Mesendoderm (in vitro differentiated cells): ENCODE results near the gene C15orf39.

Experiments used
- DNase-seq: peaks from one replicate; pipeline ENCODE4 v3.0.0; 2013
- H2AK5ac ChIP-seq: 2 replicates; pipeline ENCODE4 v1.6.1; 2013; ENCODE audit warnings: low read length, inconsistent platforms
- H2BK120ac ChIP-seq: 2 replicates; pipeline ENCODE4 v1.6.1; 2013; ENCODE audit warnings: low read depth, mild to moderate bottlenecking, low read length, moderate library complexity, mixed read lengths
- H2BK15ac ChIP-seq: replicated peaks from 2 replicates; pipeline ENCODE4 v1.6.1; 2013; ENCODE audit warnings: low read depth, mild to moderate bottlenecking, moderate library complexity
- H2BK5ac ChIP-seq: 2 replicates; pipeline ENCODE4 v1.6.1; 2013; ENCODE audit warnings: low read length, inconsistent platforms
- H3K18ac ChIP-seq: 2 replicates; pipeline ENCODE4 v1.6.1; 2013; ENCODE audit warnings: mild to moderate bottlenecking, low read length, mixed read lengths
- H3K23ac ChIP-seq: one replicate; pipeline ENCODE4 v1.6.1; 2013; ENCODE audit warnings: low read length
- H3K27ac ChIP-seq: 2 replicates; pipeline ENCODE4 v1.5.1; 2013; ENCODE audit warnings: low read depth, mild to moderate bottlenecking, inconsistent platforms, low read length, moderate library complexity
- H3K27me3 ChIP-seq: 2 replicates; pipeline ENCODE4 v1.6.1; 2013; ENCODE audit warnings: low read length, control low read depth, mild to moderate bottlenecking, inconsistent platforms; ENCODE audit not compliant: insufficient read depth, poor library complexity
- H3K36me3 ChIP-seq: 2 replicates; pipeline ENCODE4 v1.6.1; 2013; ENCODE audit warnings: low read length, inconsistent platforms; ENCODE audit not compliant: control insufficient read depth, insufficient read depth
- H3K4ac ChIP-seq: one replicate; pipeline ENCODE4 v1.6.1; 2013; ENCODE audit warnings: low read depth, mild to moderate bottlenecking, low read length, moderate library complexity
- H3K4me1 ChIP-seq: 2 replicates; pipeline ENCODE4 v1.6.1; 2013; ENCODE audit warnings: low read depth, low read length, inconsistent platforms; ENCODE audit not compliant: control insufficient read depth
- H3K4me2 ChIP-seq: 2 replicates; pipeline ENCODE4 v1.6.1; 2013; ENCODE audit warnings: low read length
- H3K4me3 ChIP-seq: 2 replicates; pipeline ENCODE4 v1.5.1; 2013; ENCODE audit warnings: mild to moderate bottlenecking, low read length
- H3K56ac ChIP-seq: one replicate; pipeline ENCODE4 v1.6.1; 2013; ENCODE audit warnings: low read length
- H3K79me1 ChIP-seq: 2 replicates; pipeline ENCODE4 v1.6.1; 2013; ENCODE audit warnings: low read length, inconsistent platforms
- H3K79me2 ChIP-seq: 2 replicates; pipeline ENCODE4 v1.6.1; 2013; ENCODE audit warnings: mild to moderate bottlenecking, low read length; ENCODE audit not compliant: control insufficient read depth, insufficient read depth
- H3K9ac ChIP-seq: 2 replicates; pipeline ENCODE4 v1.6.1; 2013; ENCODE audit warnings: low read length, inconsistent platforms
- H4K5ac ChIP-seq: one replicate; pipeline ENCODE4 v1.6.1; 2013; ENCODE audit warnings: low read length
- H4K8ac ChIP-seq: one replicate; pipeline ENCODE4 v1.6.1; 2013; ENCODE audit warnings: low read depth, mild to moderate bottlenecking, control low read depth, low read length, moderate library complexity
- WGBS: extraction: QIAGEN DNeasy Blood & Tissue Kit; methylation state at CpG from one replicate; pipeline ENCODE4 v1.1.7; 2013; ENCODE audit warnings: low lambda C conversion rate, missing lambda C conversion rate; ENCODE audit not compliant: insufficient coverage; ENCODE audit errors: extremely low coverage; 5-methylcytosine and 5-hydroxymethylcytosine counted together

C15orf39 gene

GRCh38 chr15:75191235-75191634, 10.4 kb upstream of the C15orf39 start:
- Histone ChIP-seq H3K23ac (no peak overlapping the region), H4K5ac (no peak overlapping the region), H3K4ac (no peak overlapping the region), H3K4me3 (no peak overlapping the region), H4K8ac (no peak overlapping the region), H3K4me2 (no peak overlapping the region), H2AK5ac (no peak overlapping the region), H3K4me1 (no peaks in the 10 kb centered on the region), H3K79me1 (no peaks in the 10 kb centered on the region), H2BK15ac (no peak overlapping the region), H3K79me2 (no peaks in the 10 kb centered on the region), H3K56ac (no peak overlapping the region), H3K27me3 (no peaks in the 10 kb centered on the region), H2BK120ac (no peak overlapping the region), H3K27ac (no peak overlapping the region), H3K36me3 (no peaks in the 10 kb centered on the region), H3K9ac (no peak overlapping the region), H3K18ac (no peak overlapping the region), H2BK5ac (no peak overlapping the region)
- no peak for DNase-seq
- no CpG with 5 or more reads among the region's 2 CpGs for WGBS

GRCh38 chr15:75192307-75192706, 9.4 kb upstream of the C15orf39 start:
- Histone ChIP-seq H3K4me1 (no peaks in the 10 kb centered on the region), H3K79me1 (no peaks in the 10 kb centered on the region), H3K18ac (no peak overlapping the region), H3K56ac (no peak overlapping the region), H3K4me3 (no peak overlapping the region), H2BK5ac (no peak overlapping the region), H3K36me3 (no peaks in the 10 kb centered on the region), H3K27ac (no peak overlapping the region), H3K4me2 (no peak overlapping the region), H2AK5ac (no peak overlapping the region), H4K8ac (no peak overlapping the region), H3K27me3 (no peaks in the 10 kb centered on the region), H4K5ac (no peak overlapping the region), H3K23ac (no peak overlapping the region), H2BK120ac (no peak overlapping the region), H3K79me2 (no peaks in the 10 kb centered on the region), H2BK15ac (no peak overlapping the region), H3K9ac (no peak overlapping the region), H3K4ac (no peak overlapping the region)
- DNase-seq, result peak; percentile 48
- no CpG with 5 or more reads among the region's 4 CpGs for WGBS

- no CpG with 5 or more reads among the region's 3 CpGs for WGBS
- no peak for DNase-seq
Observed at GRCh38 chr15:75193272-75193671, 8.4 kb upstream of the C15orf39 start.

DNA sequence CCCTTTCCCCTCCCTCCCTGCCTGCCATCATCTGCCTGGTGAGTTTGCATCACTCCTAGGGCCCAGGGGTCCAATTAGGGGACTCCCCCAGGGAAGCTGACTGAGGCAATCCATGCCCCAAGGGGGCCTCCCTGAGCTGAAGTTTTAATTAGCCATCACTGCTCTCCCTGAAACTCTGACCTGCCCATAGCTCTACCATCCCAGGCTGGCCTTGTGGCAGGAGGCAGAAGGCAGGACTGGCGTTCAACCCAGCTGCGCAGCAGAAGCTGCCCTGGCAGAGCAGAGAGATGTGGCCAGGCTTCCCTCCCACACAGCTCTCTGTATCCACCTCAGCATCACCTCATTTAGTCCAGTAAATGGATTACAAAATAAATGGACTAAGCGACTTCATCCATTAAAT, 7.7 kb upstream of the C15orf39 start:
- no CpG with 5 or more reads among the region's 3 CpGs for WGBS

More at GRCh38 chr15:75193272-75193671, 8.4 kb upstream of the C15orf39 start:
- Histone ChIP-seq H3K79me1 (no peaks in the 10 kb centered on the region), H3K9ac (no peak overlapping the region), H2BK120ac (no peak overlapping the region), H3K4me1 (no peaks in the 10 kb centered on the region), H3K23ac (no peak overlapping the region), H3K18ac (no peak overlapping the region), H3K56ac (no peak overlapping the region), H2AK5ac (no peak overlapping the region), H3K79me2 (no peaks in the 10 kb centered on the region), H3K4me2 (no peak overlapping the region), H2BK5ac (no peak overlapping the region), H3K27ac (no peak overlapping the region), H4K8ac (no peak overlapping the region), H4K5ac (no peak overlapping the region), H3K4ac (no peak overlapping the region), H2BK15ac (no peak overlapping the region), H3K4me3 (no peak overlapping the region), H3K27me3 (no peaks in the 10 kb centered on the region), H3K36me3 (no peaks in the 10 kb centered on the region)

DNA sequence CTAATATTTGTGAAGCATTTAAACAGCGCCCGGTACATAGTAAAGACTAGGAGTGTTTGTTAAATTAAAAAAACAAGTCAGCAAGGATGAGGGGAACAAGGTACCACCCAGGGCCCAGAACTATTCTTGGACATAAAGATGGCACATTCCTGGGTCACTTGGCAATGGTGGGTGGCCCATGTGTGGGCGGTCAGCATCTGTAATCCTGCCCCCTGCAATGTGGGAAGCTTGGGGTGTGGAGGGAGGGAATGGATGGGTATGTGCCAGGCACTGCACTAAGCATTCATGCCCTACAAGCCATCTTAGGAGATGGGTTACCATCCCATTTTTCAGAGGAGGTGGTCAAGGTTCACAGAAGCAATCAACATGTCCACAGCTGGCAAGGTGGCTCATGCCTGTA, 7.3 kb upstream of the C15orf39 start:
- Histone ChIP-seq H3K36me3 (no peaks in the 10 kb centered on the region), H3K4me1 (no peaks in the 10 kb centered on the region), H3K27ac (no peak overlapping the region), H2BK15ac (no peak overlapping the region), H2AK5ac (no peak overlapping the region), H2BK120ac (no peak overlapping the region), H2BK5ac (no peak overlapping the region), H3K4me3 (no peak overlapping the region), H4K5ac (no peak overlapping the region), H3K4ac (no peak overlapping the region), H3K79me2 (no peaks in the 10 kb centered on the region), H3K79me1 (no peaks in the 10 kb centered on the region), H3K18ac (no peak overlapping the region), H3K56ac (no peak overlapping the region), H3K9ac (no peak overlapping the region), H3K27me3 (no peaks in the 10 kb centered on the region), H4K8ac (no peak overlapping the region), H3K23ac (no peak overlapping the region), H3K4me2 (no peak overlapping the region)
- no CpG with 5 or more reads among the region's 3 CpGs for WGBS
- no peak for DNase-seq

More for the DNA sequence above, 7.7 kb upstream of the C15orf39 start:
- H3K4me3 ChIP-seq, result no peak overlapping the region
- no peak overlapping the region for H2BK120ac ChIP-seq
- H3K23ac ChIP-seq, result no peak overlapping the region
- H3K18ac ChIP-seq, result no peak overlapping the region
- no peak for DNase-seq
- no peak overlapping the region for H2BK15ac ChIP-seq
- no peaks in the 10 kb centered on the region for H3K79me2 ChIP-seq
- H3K36me3 ChIP-seq, result no peaks in the 10 kb centered on the region
- no peaks in the 10 kb centered on the region for H3K79me1 ChIP-seq
- no peak overlapping the region for H2AK5ac ChIP-seq
- H3K4ac ChIP-seq, result no peak overlapping the region
- no peak overlapping the region for H3K4me2 ChIP-seq
- H3K4me1 ChIP-seq, result no peaks in the 10 kb centered on the region
- H4K5ac ChIP-seq, result no peak overlapping the region
- no peak overlapping the region for H3K9ac ChIP-seq
- no peak overlapping the region for H3K27ac ChIP-seq
- H2BK5ac ChIP-seq, result no peak overlapping the region
- no peak overlapping the region for H3K56ac ChIP-seq
- H4K8ac ChIP-seq, result no peak overlapping the region
- H3K27me3 ChIP-seq, result no peaks in the 10 kb centered on the region

- Histone ChIP-seq H3K9ac (no peak overlapping the region), H2BK120ac (no peak overlapping the region), H3K56ac (no peak overlapping the region), H3K23ac (no peak overlapping the region), H4K5ac (no peak overlapping the region), H3K4me3 (no peak overlapping the region), H2AK5ac (no peak overlapping the region), H3K18ac (no peak overlapping the region), H2BK5ac (no peak overlapping the region), H3K4me2 (no peak overlapping the region), H3K79me2 (no peaks in the 10 kb centered on the region), H3K4ac (no peak overlapping the region), H3K4me1 (peaks cover 4% of the 10 kb centered on the region), H3K36me3 (no peaks in the 10 kb centered on the region), H2BK15ac (no peak overlapping the region), H3K79me1 (no peaks in the 10 kb centered on the region), H4K8ac (no peak overlapping the region), H3K27me3 (no peaks in the 10 kb centered on the region), H3K27ac (no peak overlapping the region)
- WGBS, result no CpG with 5 or more reads among the region's 13 CpGs
- peak; percentile 81 for DNase-seq
Observed at GRCh38 chr15:75195122-75195765, 6.4 kb upstream of the C15orf39 start.
